A549 (cell line): Measurements from ENCODE around the gene TNFRSF13B.

Experiments used
- CBX2 ChIP-seq: fragments of 200-600 bp; sonication (generic); IDR thresholded peaks from 2 replicates; pipeline ENCODE4 v1.6.1; 2016; ENCODE audit warnings: low read depth, mild to moderate bottlenecking, borderline replicate concordance
- CHD2 ChIP-seq: fragments of 150-350 bp; IDR thresholded peaks from 2 replicates; pipeline ENCODE4 v1.6.1; 2014; ENCODE audit warnings: low read length; ENCODE audit not compliant: partially characterized antibody
- CHD4 ChIP-seq: fragments of 200-600 bp; sonication (generic); IDR thresholded peaks from 2 replicates; pipeline ENCODE4 v1.6.1; 2016; ENCODE audit warnings: antibody characterized with exemption, mild to moderate bottlenecking, borderline replicate concordance
- EP300 ChIP-seq, 2 experiments: fragments of >200 bp; sonication (Bioruptor Twin); formaldehyde crosslinking; IDR thresholded peaks; 2 replicates in 1 of 2; 3 replicates in 1 of 2; pipeline ENCODE4 v1.6.1; 2016 to 2017
- JUNB ChIP-seq: fragments of >200 bp; sonication (Bioruptor Twin); formaldehyde crosslinking; IDR thresholded peaks from 2 replicates; pipeline ENCODE4 v1.6.1; 2016
- POLR2AphosphoS2 ChIP-seq: conservative IDR thresholded peaks from 2 replicates; pipeline ENCODE4 v1.6.1; 2012; ENCODE audit warnings: low read length, improper control_type of control experiment, inconsistent platforms
- RAD21 ChIP-seq, 2 experiments: fragments of >200 bp in 1 of 2; sonication (Bioruptor Twin) in 1 of 2; formaldehyde crosslinking in 1 of 2; IDR thresholded peaks in 1 of 2; conservative IDR thresholded peaks in 1 of 2; 2 replicates in 1 of 2; 3 replicates in 1 of 2; pipeline ENCODE4 v1.6.1; 2012 to 2018; ENCODE audit warnings: inconsistent platforms in 1 of 2
- RARB ChIP-seq: fragments of 250-450 bp; sonication (Bioruptor Pico); IDR thresholded peaks from 2 replicates; pipeline ENCODE4 v1.8.0; 2021; ENCODE audit warnings: mild to moderate bottlenecking, moderate library complexity
- ZFP36 ChIP-seq: fragments of 450-650 bp; IDR thresholded peaks from 2 replicates; pipeline ENCODE4 v1.6.1; 2014; ENCODE audit warnings: borderline replicate concordance; ENCODE audit not compliant: partially characterized antibody
- TF ChIP-seq, protein P1 (sequence below): fragments of >200 bp; sonication (Bioruptor Twin); formaldehyde crosslinking; IDR thresholded peaks from 3 replicates; pipeline ENCODE4 v1.5.1; 2016
- TF ChIP-seq, protein P2 (sequence below): IDR thresholded peaks from 2 replicates; pipeline ENCODE4 v1.6.1; 2012; ENCODE audit warnings: low read depth, borderline replicate concordance
- TF ChIP-seq, protein P3 (sequence below): IDR thresholded peaks from 2 replicates; pipeline ENCODE4 v1.6.1; 2012
- TF ChIP-seq, protein P4 (sequence below): fragments of 450-650 bp; IDR thresholded peaks from 2 replicates; pipeline ENCODE4 v1.6.1; 2014; ENCODE audit warnings: antibody characterized with exemption
- TF ChIP-seq, protein P5 (sequence below): fragments of 150-350 bp; IDR thresholded peaks from 2 replicates; pipeline ENCODE4 v1.6.1; 2014; ENCODE audit warnings: low read depth, mild to moderate bottlenecking, low read length

DNA sequence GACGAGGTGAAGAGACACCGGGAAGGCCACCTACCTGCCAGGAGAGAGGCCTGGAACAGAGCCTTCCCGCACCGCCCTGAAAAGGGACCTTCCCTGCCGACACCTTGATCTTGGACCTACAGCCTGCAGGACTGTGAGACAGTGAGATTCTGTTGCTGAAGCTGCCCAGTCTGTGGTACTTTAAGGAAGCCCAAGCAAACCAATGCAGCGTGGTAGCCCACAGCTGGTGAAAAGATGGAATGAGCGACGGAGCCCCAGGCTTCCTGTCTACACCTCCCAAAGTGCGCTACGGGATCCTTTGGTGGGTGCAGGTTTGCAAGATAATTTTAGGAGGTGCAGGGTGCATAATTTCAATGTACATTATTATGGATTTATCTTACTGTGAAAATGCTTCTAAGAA is 33.9 kb downstream of the TNFRSF13B start:
- TF ChIP-seq, protein P1, sequence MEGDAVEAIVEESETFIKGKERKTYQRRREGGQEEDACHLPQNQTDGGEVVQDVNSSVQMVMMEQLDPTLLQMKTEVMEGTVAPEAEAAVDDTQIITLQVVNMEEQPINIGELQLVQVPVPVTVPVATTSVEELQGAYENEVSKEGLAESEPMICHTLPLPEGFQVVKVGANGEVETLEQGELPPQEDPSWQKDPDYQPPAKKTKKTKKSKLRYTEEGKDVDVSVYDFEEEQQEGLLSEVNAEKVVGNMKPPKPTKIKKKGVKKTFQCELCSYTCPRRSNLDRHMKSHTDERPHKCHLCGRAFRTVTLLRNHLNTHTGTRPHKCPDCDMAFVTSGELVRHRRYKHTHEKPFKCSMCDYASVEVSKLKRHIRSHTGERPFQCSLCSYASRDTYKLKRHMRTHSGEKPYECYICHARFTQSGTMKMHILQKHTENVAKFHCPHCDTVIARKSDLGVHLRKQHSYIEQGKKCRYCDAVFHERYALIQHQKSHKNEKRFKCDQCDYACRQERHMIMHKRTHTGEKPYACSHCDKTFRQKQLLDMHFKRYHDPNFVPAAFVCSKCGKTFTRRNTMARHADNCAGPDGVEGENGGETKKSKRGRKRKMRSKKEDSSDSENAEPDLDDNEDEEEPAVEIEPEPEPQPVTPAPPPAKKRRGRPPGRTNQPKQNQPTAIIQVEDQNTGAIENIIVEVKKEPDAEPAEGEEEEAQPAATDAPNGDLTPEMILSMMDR: no peak
- no peak for TF ChIP-seq POLR2AphosphoS2
- TF ChIP-seq EP300 (IDR thresholded peaks at IDR 0.05): no peak
- TF ChIP-seq ZFP36: no peak
- TF ChIP-seq, protein P2, sequence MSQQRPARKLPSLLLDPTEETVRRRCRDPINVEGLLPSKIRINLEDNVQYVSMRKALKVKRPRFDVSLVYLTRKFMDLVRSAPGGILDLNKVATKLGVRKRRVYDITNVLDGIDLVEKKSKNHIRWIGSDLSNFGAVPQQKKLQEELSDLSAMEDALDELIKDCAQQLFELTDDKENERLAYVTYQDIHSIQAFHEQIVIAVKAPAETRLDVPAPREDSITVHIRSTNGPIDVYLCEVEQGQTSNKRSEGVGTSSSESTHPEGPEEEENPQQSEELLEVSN: no peak
- TF ChIP-seq, protein P3, sequence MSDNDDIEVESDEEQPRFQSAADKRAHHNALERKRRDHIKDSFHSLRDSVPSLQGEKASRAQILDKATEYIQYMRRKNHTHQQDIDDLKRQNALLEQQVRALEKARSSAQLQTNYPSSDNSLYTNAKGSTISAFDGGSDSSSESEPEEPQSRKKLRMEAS: no peak
- no peak for TF ChIP-seq RARB
- TF ChIP-seq, protein P4, sequence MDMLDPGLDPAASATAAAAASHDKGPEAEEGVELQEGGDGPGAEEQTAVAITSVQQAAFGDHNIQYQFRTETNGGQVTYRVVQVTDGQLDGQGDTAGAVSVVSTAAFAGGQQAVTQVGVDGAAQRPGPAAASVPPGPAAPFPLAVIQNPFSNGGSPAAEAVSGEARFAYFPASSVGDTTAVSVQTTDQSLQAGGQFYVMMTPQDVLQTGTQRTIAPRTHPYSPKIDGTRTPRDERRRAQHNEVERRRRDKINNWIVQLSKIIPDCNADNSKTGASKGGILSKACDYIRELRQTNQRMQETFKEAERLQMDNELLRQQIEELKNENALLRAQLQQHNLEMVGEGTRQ: no peak
- TF ChIP-seq, protein P5, sequence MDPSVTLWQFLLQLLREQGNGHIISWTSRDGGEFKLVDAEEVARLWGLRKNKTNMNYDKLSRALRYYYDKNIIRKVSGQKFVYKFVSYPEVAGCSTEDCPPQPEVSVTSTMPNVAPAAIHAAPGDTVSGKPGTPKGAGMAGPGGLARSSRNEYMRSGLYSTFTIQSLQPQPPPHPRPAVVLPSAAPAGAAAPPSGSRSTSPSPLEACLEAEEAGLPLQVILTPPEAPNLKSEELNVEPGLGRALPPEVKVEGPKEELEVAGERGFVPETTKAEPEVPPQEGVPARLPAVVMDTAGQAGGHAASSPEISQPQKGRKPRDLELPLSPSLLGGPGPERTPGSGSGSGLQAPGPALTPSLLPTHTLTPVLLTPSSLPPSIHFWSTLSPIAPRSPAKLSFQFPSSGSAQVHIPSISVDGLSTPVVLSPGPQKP: no peak
- no peak for TF ChIP-seq RAD21 (conservative IDR thresholded peaks at IDR 0.05 in 1 of 2, IDR thresholded peaks at IDR 0.05 in 1 of 2)
- no peak for TF ChIP-seq CHD2
- no peak for TF ChIP-seq CHD4
- TF ChIP-seq JUNB: no peak
- TF ChIP-seq CBX2: no peak
